ENCODE measurements around the gene AGXT.
A peak's percentile ranks its signal among the peaks of the same experiment; 100 is the strongest.

AGXT gene

GRCh38 chr2:240899468-240899865 is 30.8 kb downstream of the AGXT start:
- DNase-seq (ENCODE audit: low spot score) = no peak

GRCh38 chr2:240900141-240900860 is 31.7 kb downstream of the AGXT start:
- no peak for DNase-seq (ENCODE audit: low spot score)

- no peak for DNase-seq (ENCODE audit: low spot score)
These were observed 33.5 kb downstream of the AGXT start for GRCh38 chr2:240901986-240902614.

GRCh38 chr2:240902615-240903041 is 34.0 kb downstream of the AGXT start:
- DNase-seq (ENCODE audit: low spot score) = no peak

- no peak for DNase-seq (ENCODE audit: low spot score)
These were observed 34.8 kb downstream of the AGXT start for GRCh38 chr2:240903191-240904060.

- DNase-seq (ENCODE audit: low spot score) = no peak
These were observed 35.9 kb downstream of the AGXT start for GRCh38 chr2:240904216-240905175.

GRCh38 chr2:240905176-240905781 is 36.7 kb downstream of the AGXT start:
- no peak for DNase-seq (ENCODE audit: low spot score)

GRCh38 chr2:240906141-240906910 is 37.7 kb downstream of the AGXT start, which contains the start of gene CROCC2:
TSS of gene CROCC2 (plus strand) at chr2:240906336. CDS start at chr2:240906514, 178 bp downstream.
- DNase-seq (ENCODE audit: low spot score) = no peak

- no peak for DNase-seq (ENCODE audit: low spot score)
These were observed 38.4 kb downstream of the AGXT start for GRCh38 chr2:240906911-240907590.

- no peak for DNase-seq (ENCODE audit: low spot score)
These were observed 40.8 kb downstream of the AGXT start for GRCh38 chr2:240909216-240909974.

GRCh38 chr2:240911641-240912265 is 43.1 kb downstream of the AGXT start:
- DNase-seq (ENCODE audit: low spot score) = no peak

GRCh38 chr2:240912878-240913809 is 44.5 kb downstream of the AGXT start:
- no peak for DNase-seq (ENCODE audit: low spot score)

- peak; percentile 67 for DNase-seq (ENCODE audit: low spot score)
These were observed 45.4 kb downstream of the AGXT start for GRCh38 chr2:240913810-240914644.

- no peak for DNase-seq (ENCODE audit: low spot score)
These were observed 46.3 kb downstream of the AGXT start for GRCh38 chr2:240914645-240915525.

Measured in hepatic stellate cell (primary cell).